ENCODE data around the gene FGF21.

Gene FGF21

DNA sequence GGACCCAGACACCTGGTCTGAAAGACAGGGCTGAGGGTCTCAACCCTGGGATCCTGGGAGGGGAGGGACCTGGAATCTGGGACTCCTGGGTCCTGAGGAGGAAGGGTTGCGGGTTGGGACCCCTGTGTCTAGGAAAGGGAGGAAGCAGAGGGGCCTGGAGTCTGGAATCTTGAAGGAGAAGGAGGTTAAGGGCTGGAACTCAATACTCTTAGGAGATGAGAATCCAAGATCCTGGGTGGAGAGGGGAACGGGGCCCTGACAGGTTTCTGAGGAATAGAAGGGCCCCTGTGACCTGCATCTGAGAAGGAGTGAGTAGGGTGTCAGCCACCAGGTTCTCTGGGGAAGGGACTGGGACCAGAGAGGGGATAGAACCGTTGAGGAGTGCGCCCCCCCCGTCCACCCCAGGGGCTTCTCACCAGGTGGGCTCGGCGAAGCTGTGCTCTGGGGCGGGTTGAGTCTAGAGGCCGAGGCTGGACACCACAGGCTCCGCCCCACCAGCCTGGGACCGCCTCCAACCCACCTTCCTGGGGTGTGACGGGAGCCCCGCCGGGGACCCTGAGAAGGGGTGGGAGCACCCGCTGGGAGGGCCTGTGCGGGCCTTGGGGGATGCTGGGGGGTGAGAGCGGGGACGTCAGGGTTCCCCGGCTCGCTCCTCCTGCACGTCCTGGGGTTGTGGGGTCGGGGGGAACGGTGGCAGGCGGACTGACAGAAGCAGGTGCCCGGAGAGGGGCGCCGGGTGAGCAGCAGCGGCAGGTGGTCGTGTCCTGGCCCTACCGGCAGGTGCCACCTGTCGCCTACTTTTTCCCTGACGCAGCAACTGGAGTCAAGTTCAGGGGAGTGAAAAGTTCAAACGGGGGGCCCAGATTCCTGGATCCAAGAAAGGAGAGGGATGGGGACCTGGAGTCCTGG is 35.8 kb upstream of the FGF21 start, which contains the start of gene MAMSTR:
Gene MAMSTR (minus strand): TSS at position 463 of the 909 bp plus-strand sequence. CDS start 694 bp downstream, outside the sequence.
- Histone ChIP-seq H3K4me1 (peaks cover 0 to 54% (median 40%) of the 10 kb centered on the region in 4 donors), H3K27ac (peak within 1 kb of the TSS; percentile 82 to 91), H3K36me3 (no peaks in the 10 kb centered on the region), H3K4me3 (peak within 1 kb of the TSS; percentile 54 to 57), H3K9me3 (no peaks in the 10 kb centered on the region), H3K27me3 (no peaks in the 10 kb centered on the region)
- TF ChIP-seq, protein P1, sequence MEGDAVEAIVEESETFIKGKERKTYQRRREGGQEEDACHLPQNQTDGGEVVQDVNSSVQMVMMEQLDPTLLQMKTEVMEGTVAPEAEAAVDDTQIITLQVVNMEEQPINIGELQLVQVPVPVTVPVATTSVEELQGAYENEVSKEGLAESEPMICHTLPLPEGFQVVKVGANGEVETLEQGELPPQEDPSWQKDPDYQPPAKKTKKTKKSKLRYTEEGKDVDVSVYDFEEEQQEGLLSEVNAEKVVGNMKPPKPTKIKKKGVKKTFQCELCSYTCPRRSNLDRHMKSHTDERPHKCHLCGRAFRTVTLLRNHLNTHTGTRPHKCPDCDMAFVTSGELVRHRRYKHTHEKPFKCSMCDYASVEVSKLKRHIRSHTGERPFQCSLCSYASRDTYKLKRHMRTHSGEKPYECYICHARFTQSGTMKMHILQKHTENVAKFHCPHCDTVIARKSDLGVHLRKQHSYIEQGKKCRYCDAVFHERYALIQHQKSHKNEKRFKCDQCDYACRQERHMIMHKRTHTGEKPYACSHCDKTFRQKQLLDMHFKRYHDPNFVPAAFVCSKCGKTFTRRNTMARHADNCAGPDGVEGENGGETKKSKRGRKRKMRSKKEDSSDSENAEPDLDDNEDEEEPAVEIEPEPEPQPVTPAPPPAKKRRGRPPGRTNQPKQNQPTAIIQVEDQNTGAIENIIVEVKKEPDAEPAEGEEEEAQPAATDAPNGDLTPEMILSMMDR (IDR thresholded peaks at IDR 0.05): no peak
- DNase-seq: no peak
- intact Hi-C loops (cut with DNase I; ENCODE audit: low total_unique reads): no loop called here

DNA sequence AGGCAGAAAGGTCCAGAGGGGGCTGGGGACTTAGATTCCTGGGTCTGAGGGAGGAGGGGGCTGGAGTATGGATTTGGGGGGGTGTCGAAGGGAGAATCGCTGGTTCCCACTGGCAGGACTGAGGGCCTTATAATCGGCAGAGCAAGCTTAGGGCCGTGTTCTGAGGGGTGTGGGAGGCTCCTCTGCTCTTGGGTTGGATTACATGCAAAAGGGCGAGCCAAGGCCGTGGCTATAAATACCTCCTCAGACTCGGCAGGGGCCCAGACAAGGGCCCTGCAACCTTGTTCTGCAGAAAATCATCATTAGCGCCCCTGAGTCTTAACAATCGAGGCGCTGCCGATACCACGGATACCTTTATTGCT is 35.1 kb upstream of the FGF21 start:
- intact Hi-C loops (cut with DNase I; ENCODE audit: low total_unique reads): no loop called here
- peak overlapping the region; percentile 54 to 57 for H3K4me3 ChIP-seq
- TF ChIP-seq, protein P1 (IDR thresholded peaks at IDR 0.05): no peak

DNA sequence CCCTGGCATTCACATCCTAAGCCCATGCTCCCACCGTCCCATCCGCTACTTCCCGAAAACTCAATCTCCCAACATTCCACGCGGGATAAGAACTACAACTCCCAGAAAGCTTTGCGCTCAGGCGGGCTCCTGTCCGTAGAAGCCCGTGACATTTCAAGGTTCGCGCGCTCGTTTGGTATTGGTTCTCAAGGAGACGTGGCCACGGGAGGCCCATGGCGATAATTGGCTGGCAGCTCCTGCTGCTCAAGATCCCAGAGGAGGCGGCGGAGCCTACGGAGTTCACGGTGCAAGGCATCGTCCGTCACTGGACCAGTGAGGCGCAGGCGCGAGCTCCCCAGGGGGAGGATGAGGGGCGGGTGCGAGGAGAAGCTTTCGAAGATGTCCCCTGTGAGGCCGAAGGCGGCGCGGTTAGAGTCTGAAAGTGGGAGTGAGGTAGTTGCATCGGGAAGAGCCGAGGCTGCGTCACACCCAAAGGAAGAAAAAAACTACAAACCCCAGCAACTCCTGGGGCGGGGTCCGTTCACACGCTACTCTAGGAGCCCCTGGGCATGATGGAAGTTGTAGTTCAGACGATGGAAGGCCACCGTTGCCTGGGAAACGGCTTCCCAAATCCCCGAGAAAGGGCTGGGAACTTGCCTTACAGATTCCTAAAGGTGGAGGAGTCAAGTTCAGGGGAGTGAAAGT is 34.6 kb upstream of the FGF21 start:
- H3K9me3 ChIP-seq: no peaks in the 10 kb centered on the region
- TF ChIP-seq, protein P1 (IDR thresholded peaks at IDR 0.05): no peak
- no peaks in the 10 kb centered on the region for H3K27me3 ChIP-seq
- H3K36me3 ChIP-seq: no peaks in the 10 kb centered on the region
- peak overlapping the region; percentile 82 to 91 for H3K27ac ChIP-seq
- DNase-seq: peak; percentile 99 to 100
- H3K4me1 ChIP-seq: peaks cover 0 to 48% (median 30%) of the 10 kb centered on the region in 4 donors
- intact Hi-C loops (cut with DNase I; ENCODE audit: low total_unique reads): no loop called here
- peak overlapping the region; percentile 54 to 57 for H3K4me3 ChIP-seq

More for the DNA sequence above, 35.1 kb upstream of the FGF21 start:
- H3K27me3 ChIP-seq: no peaks in the 10 kb centered on the region
- H3K9me3 ChIP-seq: no peaks in the 10 kb centered on the region
- DNase-seq: no peak
- H3K27ac ChIP-seq: peak overlapping the region; percentile 82 to 91
- no peaks in the 10 kb centered on the region for H3K36me3 ChIP-seq
- peaks cover 0 to 53% (median 35%) of the 10 kb centered on the region in 4 donors for H3K4me1 ChIP-seq

DNA sequence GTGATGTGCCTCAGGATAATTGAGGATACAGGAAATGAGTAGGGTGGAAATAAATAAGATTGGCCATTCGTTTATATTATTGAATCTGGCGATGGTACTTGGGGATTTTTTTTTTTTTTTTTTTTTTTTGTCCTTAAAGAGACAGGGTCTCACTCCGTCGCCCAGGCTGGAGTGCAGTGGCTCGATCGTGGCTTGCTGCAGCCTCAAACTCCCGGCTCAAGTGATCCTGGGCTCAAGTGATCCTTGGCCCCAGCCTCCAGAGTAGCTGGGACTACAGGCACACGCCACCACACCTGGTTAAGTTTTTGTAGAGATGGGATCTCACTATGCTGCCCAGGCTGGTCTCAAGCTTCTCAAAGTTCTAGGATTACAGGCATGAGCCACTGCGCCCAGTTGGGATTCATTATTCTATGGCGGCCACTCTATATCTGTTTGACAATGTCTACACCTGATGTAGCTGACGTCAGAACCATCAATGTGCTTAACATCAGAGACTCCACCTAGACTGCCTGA is 33.1 kb upstream of the FGF21 start:
- Histone ChIP-seq H3K4me3 (no peak overlapping the region), H3K27me3 (no peaks in the 10 kb centered on the region), H3K27ac (no peak overlapping the region), H3K9me3 (no peaks in the 10 kb centered on the region), H3K4me1 (peaks cover 0 to 33% (median 17%) of the 10 kb centered on the region in 4 donors), H3K36me3 (peaks cover 0 to 5% (median 0%) of the 10 kb centered on the region in 3 donors)
- no peak for DNase-seq
- TF ChIP-seq, protein P1 (IDR thresholded peaks at IDR 0.05): no peak
- intact Hi-C loops (cut with DNase I; ENCODE audit: low total_unique reads): no loop called here

DNA sequence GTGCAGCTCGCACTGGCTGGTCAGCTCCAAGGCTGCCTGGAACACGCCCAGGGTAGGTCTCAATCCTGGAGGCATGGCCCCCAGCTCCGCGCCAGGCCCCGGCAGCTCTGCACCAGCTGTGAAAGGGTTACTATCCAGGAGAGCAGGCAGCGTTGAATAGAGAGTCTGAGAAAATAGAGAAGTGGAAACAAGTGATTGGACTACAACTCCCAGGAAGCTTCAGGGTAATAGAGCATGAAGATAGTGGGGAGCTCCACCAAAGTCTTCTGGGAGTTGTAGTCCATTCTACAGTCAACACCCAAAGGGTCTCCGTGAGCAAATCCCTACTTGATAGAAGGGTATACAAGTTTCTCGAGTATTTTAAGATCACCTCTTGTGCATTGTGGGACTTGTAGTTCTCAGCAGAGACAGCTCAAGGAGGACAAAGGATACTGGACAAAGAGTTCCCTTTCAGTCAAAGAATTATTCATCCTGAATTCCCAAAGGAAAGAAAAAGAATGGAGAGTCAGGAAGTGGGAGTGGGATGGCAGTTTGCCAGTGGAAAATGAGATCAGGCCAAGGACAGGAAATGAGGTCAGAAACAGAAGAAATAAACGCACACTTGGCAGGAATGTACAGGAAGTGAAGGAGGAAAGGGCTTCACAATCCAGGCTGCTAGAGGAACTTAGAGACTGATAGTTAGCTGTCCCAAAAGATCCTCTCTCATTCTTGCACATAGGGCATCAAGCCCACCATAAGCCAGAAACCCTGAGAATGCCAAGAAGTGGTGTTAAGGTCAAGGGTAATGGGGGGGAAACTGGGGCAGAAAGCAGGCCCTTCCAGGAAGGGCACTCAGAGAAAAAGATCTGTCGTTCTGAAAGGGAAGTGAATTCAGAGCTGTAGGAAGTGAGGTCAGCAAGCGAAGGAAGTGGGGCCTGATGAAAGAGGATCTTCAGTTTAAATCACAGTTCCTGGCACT is 30.2 kb upstream of the FGF21 start:
- Histone ChIP-seq H3K4me1 (peaks cover 0 to 14% (median 6%) of the 10 kb centered on the region in 4 donors), H3K36me3 (peaks cover 0 to 5% (median 0%) of the 10 kb centered on the region in 3 donors), H3K9me3 (no peaks in the 10 kb centered on the region), H3K27me3 (peaks cover 0 to 4% of the 10 kb centered on the region in 2 donors), H3K27ac (peak overlapping the region; percentile 3 to 18), H3K4me3 (no peak overlapping the region)
- DNase-seq: no peak
- intact Hi-C loops (cut with DNase I; ENCODE audit: low total_unique reads): no loop called here
- TF ChIP-seq, protein P1 (IDR thresholded peaks at IDR 0.05): no peak

All from tibial artery (tissue), 4 donors.